Measurements from ENCODE around the gene RGL2.

- TF ChIP-seq POLR2A (IDR thresholded peaks at IDR 0.05) (no peak), CTCF (IDR thresholded peaks at IDR 0.05) (no peak), POLR2AphosphoS5 (IDR thresholded peaks at IDR 0.05) (no peak)
Measured at GRCh38 chr6:33296797-33297405, 1.8 kb downstream of the RGL2 start.
